ENCODE data around the gene SEZ6.

DNA sequence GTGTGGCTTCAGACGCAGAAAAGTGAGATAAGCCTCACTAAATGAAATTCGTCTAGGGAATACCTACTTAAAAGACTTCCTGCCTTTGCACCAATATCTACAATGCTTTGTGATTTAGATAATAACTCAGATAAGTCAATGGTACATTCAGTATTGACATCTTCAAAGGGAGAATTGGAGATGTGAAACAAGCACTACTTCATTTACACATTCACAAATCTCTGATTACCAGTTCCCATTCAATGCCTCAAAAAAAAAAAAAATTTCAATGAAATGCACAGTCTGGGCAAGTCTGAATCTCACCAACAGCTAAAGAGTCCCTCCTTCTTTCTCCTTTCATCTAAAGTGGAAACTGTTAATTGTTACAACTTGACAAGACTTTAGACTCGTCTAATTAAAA, 58.2 kb downstream of the SEZ6 start:
- TF ChIP-seq EZH2 (IDR thresholded peaks at IDR 0.05; ENCODE audit: borderline replicate concordance, low read depth, low read length, severe bottlenecking), result no peak
- TF ChIP-seq, protein P1, sequence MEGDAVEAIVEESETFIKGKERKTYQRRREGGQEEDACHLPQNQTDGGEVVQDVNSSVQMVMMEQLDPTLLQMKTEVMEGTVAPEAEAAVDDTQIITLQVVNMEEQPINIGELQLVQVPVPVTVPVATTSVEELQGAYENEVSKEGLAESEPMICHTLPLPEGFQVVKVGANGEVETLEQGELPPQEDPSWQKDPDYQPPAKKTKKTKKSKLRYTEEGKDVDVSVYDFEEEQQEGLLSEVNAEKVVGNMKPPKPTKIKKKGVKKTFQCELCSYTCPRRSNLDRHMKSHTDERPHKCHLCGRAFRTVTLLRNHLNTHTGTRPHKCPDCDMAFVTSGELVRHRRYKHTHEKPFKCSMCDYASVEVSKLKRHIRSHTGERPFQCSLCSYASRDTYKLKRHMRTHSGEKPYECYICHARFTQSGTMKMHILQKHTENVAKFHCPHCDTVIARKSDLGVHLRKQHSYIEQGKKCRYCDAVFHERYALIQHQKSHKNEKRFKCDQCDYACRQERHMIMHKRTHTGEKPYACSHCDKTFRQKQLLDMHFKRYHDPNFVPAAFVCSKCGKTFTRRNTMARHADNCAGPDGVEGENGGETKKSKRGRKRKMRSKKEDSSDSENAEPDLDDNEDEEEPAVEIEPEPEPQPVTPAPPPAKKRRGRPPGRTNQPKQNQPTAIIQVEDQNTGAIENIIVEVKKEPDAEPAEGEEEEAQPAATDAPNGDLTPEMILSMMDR (IDR thresholded peaks at IDR 0.05; ENCODE audit: borderline replicate concordance, extremely low read depth, low read length, poor library complexity, severe bottlenecking), result no peak
